ENCODE measurements around the gene AGAP1.
"Not testable (repeated sequence)": the region's sequence is repeated elsewhere in the genome, so short reads cannot be mapped to it uniquely, and the experiment has no call there.

The AGAP1 gene

DNA sequence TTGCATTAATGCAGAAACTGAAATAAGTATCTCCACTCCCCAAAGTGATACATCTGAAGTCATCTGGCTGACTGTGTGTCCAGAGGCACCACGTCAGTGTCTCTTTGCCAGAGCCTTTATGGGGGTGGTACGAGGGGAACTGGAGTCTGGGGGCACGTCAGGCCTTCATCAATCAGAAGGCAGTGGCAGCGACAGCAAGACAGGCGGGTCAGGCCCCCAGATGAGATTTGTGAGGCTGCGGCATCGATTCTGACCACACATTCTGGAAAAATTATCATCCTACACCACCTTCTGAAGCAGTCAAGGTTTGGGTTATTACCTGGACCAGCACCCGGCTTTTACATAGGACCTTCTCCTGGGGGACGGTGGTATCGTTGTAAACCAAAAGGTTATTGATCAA lies 450.7 kb downstream of the AGAP1 start:
- H3K4me1 ChIP-seq (ENCODE audit: control insufficient read depth, low read length): no peaks in the 10 kb centered on the region
- no peaks in the 10 kb centered on the region for H3K36me3 ChIP-seq (ENCODE audit: control insufficient read depth, low read length)
- no peaks in the 10 kb centered on the region for H3K79me2 ChIP-seq (ENCODE audit: control insufficient read depth, low read length)
- H3K4me3 ChIP-seq (ENCODE audit: low read length): no peak overlapping the region
- no peak overlapping the region for H3K4me2 ChIP-seq (ENCODE audit: low read length)
- TF ChIP-seq EZH2phosphoT487 (IDR thresholded peaks at IDR 0.05; ENCODE audit: borderline replicate concordance, low read length): no peak
- TF ChIP-seq, protein P1, sequence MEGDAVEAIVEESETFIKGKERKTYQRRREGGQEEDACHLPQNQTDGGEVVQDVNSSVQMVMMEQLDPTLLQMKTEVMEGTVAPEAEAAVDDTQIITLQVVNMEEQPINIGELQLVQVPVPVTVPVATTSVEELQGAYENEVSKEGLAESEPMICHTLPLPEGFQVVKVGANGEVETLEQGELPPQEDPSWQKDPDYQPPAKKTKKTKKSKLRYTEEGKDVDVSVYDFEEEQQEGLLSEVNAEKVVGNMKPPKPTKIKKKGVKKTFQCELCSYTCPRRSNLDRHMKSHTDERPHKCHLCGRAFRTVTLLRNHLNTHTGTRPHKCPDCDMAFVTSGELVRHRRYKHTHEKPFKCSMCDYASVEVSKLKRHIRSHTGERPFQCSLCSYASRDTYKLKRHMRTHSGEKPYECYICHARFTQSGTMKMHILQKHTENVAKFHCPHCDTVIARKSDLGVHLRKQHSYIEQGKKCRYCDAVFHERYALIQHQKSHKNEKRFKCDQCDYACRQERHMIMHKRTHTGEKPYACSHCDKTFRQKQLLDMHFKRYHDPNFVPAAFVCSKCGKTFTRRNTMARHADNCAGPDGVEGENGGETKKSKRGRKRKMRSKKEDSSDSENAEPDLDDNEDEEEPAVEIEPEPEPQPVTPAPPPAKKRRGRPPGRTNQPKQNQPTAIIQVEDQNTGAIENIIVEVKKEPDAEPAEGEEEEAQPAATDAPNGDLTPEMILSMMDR (IDR thresholded peaks at IDR 0.05; ENCODE audit: low read depth, low read length, poor library complexity, severe bottlenecking): no peak
- H3K27me3 ChIP-seq (ENCODE audit: control insufficient read depth, low read length): no peaks in the 10 kb centered on the region
- H4K20me1 ChIP-seq (ENCODE audit: control insufficient read depth, insufficient read depth, low read depth, low read length): no peaks in the 10 kb centered on the region
- no peaks in the 10 kb centered on the region for H3K9me2 ChIP-seq (replicated peaks; ENCODE audit: control insufficient read depth, low read length)
- H3K27ac ChIP-seq (ENCODE audit: low read depth, low read length): no peak overlapping the region
- no peaks in the 10 kb centered on the region for H3K9me3 ChIP-seq (ENCODE audit: control insufficient read depth, insufficient read depth, low read length)
- no peaks in the 10 kb centered on the region for H3F3A ChIP-seq (ENCODE audit: control insufficient read depth, insufficient read depth)

DNA sequence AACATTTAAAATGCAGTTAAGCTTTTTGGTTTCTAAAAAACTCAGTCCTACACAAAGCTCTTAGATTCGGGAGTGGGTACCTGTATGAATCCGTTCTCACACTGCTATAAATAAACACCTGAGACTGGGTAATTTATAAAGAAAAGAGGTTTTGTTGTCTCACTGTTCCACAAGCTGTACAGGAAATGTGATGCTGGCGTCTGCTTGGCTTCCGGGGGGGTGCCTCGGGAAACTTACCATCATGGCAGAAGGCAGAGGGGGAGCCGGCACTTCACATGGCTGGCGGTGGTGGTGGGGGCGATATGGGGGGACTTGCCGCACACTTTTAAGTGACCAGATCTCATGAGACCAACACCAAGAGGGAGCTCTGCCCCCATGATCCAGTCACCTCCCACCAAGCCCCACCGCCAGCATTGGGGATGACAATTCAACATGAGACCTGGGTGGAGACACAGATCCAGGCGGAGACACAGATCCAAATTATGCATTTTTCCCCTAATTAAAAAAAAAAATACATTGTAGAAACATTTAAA lies 451.8 kb downstream of the AGAP1 start:
- Histone ChIP-seq H3K9me2 (replicated peaks; ENCODE audit: control insufficient read depth, low read length) (no peaks in the 10 kb centered on the region), H4K20me1 (ENCODE audit: control insufficient read depth, insufficient read depth, low read depth, low read length) (no peaks in the 10 kb centered on the region), H3K27me3 (ENCODE audit: control insufficient read depth, low read length) (no peaks in the 10 kb centered on the region), H3F3A (ENCODE audit: control insufficient read depth, insufficient read depth) (no peaks in the 10 kb centered on the region), H3K79me2 (ENCODE audit: control insufficient read depth, low read length) (no peaks in the 10 kb centered on the region), H3K27ac (ENCODE audit: low read depth, low read length) (no peak overlapping the region), H3K4me2 (ENCODE audit: low read length) (no peak overlapping the region), H3K9me3 (ENCODE audit: control insufficient read depth, insufficient read depth, low read length) (no peaks in the 10 kb centered on the region), H3K4me1 (ENCODE audit: control insufficient read depth, low read length) (no peaks in the 10 kb centered on the region), H3K4me3 (ENCODE audit: low read length) (no peak overlapping the region), H3K36me3 (ENCODE audit: control insufficient read depth, low read length) (no peaks in the 10 kb centered on the region)
- TF ChIP-seq EZH2phosphoT487 (IDR thresholded peaks at IDR 0.05; ENCODE audit: borderline replicate concordance, low read length): no peak
- TF ChIP-seq, protein P1 (IDR thresholded peaks at IDR 0.05; ENCODE audit: low read depth, low read length, poor library complexity, severe bottlenecking): no peak

DNA sequence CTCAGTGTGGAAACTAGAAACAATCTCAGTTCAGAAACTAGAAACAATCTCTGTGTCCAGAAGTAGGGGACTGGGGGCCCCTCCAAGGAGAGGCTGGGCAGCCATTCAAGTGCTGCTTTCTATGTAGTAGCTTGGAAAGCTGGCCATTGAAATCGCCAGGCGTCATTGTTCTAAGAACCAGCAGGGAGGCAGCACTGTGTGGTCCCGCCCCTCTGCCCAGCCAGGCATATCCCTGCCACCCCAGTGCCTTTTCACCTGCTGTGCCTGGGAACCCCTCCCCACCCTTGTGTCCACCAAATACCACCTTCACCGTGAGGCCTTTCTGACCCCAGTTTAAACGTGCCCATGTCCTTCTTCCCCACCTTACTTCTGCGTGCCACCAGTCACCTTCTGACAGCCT lies 452.7 kb downstream of the AGAP1 start:
- Histone ChIP-seq H3K9me2 (replicated peaks; ENCODE audit: control insufficient read depth, low read length) (no peaks in the 10 kb centered on the region), H3K9me3 (ENCODE audit: control insufficient read depth, insufficient read depth, low read length) (no peaks in the 10 kb centered on the region), H3K4me1 (ENCODE audit: control insufficient read depth, low read length) (no peaks in the 10 kb centered on the region), H3K4me2 (ENCODE audit: low read length) (no peak overlapping the region), H3K4me3 (ENCODE audit: low read length) (no peak overlapping the region), H3K36me3 (ENCODE audit: control insufficient read depth, low read length) (no peaks in the 10 kb centered on the region), H3F3A (ENCODE audit: control insufficient read depth, insufficient read depth) (no peaks in the 10 kb centered on the region), H3K27ac (ENCODE audit: low read depth, low read length) (no peak overlapping the region), H3K27me3 (ENCODE audit: control insufficient read depth, low read length) (no peaks in the 10 kb centered on the region), H3K79me2 (ENCODE audit: control insufficient read depth, low read length) (no peaks in the 10 kb centered on the region), H4K20me1 (ENCODE audit: control insufficient read depth, insufficient read depth, low read depth, low read length) (no peaks in the 10 kb centered on the region)
- TF ChIP-seq EZH2phosphoT487 (IDR thresholded peaks at IDR 0.05; ENCODE audit: borderline replicate concordance, low read length): no peak
- TF ChIP-seq, protein P1 (IDR thresholded peaks at IDR 0.05; ENCODE audit: low read depth, low read length, poor library complexity, severe bottlenecking): no peak

DNA sequence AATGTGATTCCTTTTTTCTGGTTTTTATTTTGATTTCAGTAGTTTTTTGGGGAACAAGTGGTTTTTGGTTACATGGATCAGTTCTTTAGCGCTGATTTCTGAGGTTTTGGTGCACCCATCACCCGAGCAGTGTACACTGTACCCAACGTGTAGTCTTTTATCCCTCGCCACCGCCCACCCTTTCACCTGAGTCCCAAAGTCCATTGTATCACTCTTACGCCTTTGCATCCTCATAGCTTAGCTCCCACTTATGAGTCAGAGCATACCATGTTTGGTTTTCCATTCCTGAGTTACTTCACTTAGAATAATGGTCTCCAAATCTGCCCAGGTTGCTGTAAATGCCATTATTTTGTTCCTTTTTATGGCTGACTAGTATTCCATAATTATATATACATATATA lies 453.2 kb downstream of the AGAP1 start:
- H3K79me2 ChIP-seq (ENCODE audit: control insufficient read depth, low read length); H3K9me3 ChIP-seq (ENCODE audit: control insufficient read depth, insufficient read depth, low read length); H3K27me3 ChIP-seq (ENCODE audit: control insufficient read depth, low read length); H3F3A ChIP-seq (ENCODE audit: control insufficient read depth, insufficient read depth); H3K27ac ChIP-seq (ENCODE audit: low read depth, low read length); H3K36me3 ChIP-seq (ENCODE audit: control insufficient read depth, low read length); H3K4me2 ChIP-seq (ENCODE audit: low read length); H3K4me3 ChIP-seq (ENCODE audit: low read length); H3K4me1 ChIP-seq (ENCODE audit: control insufficient read depth, low read length); H3K9me2 ChIP-seq (replicated peaks; ENCODE audit: control insufficient read depth, low read length); H4K20me1 ChIP-seq (ENCODE audit: control insufficient read depth, insufficient read depth, low read depth, low read length): not testable (repeated sequence)

Measured in DOHH2 (cell line).